Activated B cell treated with CpG ODN at 0.5 μM for 24 hours (primary cell): ENCODE measurements around the gene P2RX1. TPM values are rescaled to one million over a fixed set of nuclear protein-coding genes. Genes with fewer than 3 reads are reported as not detected.

Experiments
- ATAC-seq: fragments of 200-7000 bp; cut with Tn5 transposase; one replicate; pipeline ENCODE4 v1.10.0; 2021; ENCODE audit warnings: low read depth, mild to moderate bottlenecking, moderate library complexity
- CTCF ChIA-PET: fragments of 350-600 bp; sonication (Branson Sonifier 250); formaldehyde crosslinking; loops from one replicate; lab custom pipeline; 2021; ENCODE audit warnings: antibody characterized with exemption; lab: Charles Lee
- POLR2A ChIA-PET: fragments of 350-600 bp; sonication (Branson Sonifier 250); formaldehyde crosslinking; loops from one replicate; lab custom pipeline; 2021; ENCODE audit warnings: antibody characterized with exemption; lab: Charles Lee
- DNase-seq: peaks from one replicate; pipeline ENCODE4 v3.0.0; 2022
- H3K27ac Mint-ChIP-seq: one replicate; pipeline ENCODE4 v1.8.0; 2020; ENCODE audit warnings: mixed read lengths
- H3K27me3 Mint-ChIP-seq: one replicate; pipeline ENCODE4 v1.8.0; 2021; ENCODE audit warnings: mixed read lengths
- H3K36me3 Mint-ChIP-seq: one replicate; pipeline ENCODE4 v1.8.0; 2021; ENCODE audit warnings: low read depth, mixed read lengths
- H3K4me1 Mint-ChIP-seq: one replicate; pipeline ENCODE4 v1.8.0; 2021; ENCODE audit warnings: mixed read lengths
- H3K4me3 Mint-ChIP-seq: one replicate; pipeline ENCODE4 v1.8.0; 2020; ENCODE audit warnings: mild to moderate bottlenecking, mixed read lengths
- H3K9me3 Mint-ChIP-seq: one replicate; pipeline ENCODE4 v1.8.0; 2020; ENCODE audit warnings: mixed read lengths
- CTCF ChIP-seq: fragments of 200-600 bp; IDR thresholded peaks from one replicate; pipeline ENCODE4 v1.8.0; 2022; ENCODE audit warnings: antibody characterized with exemption, mild to moderate bottlenecking
- intact Hi-C: fragments of 100-400 bp; cut with micrococcal nuclease; formaldehyde crosslinking; loops from one replicate; pipeline ENCODE4 v1.15.1; 2024
- total RNA-seq: library from RNA; stranded (reverse); gene quantifications from 2 replicates; pipeline ENCODE4 v1.2.3, GENCODE V29; 2022

Gene P2RX1
- total RNA-seq, 1 donor from 2014 or later, result 26.0 TPM

GRCh38 chr17:3900646-3901045 lies 15.6 kb downstream of the P2RX1 start:
- intact Hi-C loops, result no loop called here
- ATAC-seq (no peak), DNase-seq (no peak)
- no peaks in the 10 kb centered on the region for H3K9me3 Mint-ChIP-seq
- ChIA-PET POLR2A (interaction anchor here (1.7 kb wide), 1 partner anchor 13 kb away, joined by 10 read pairs; no protein-coding TSS in a partner anchor), CTCF (no interaction called here)
- no peak for TF ChIP-seq CTCF
- H3K4me1 Mint-ChIP-seq, result peaks cover 19% of the 10 kb centered on the region
- H3K4me3 Mint-ChIP-seq, result no peak overlapping the region
- no peak overlapping the region for H3K27ac Mint-ChIP-seq
- H3K27me3 Mint-ChIP-seq, result no peaks in the 10 kb centered on the region
- H3K36me3 Mint-ChIP-seq, result no peaks in the 10 kb centered on the region

- H3K4me1 Mint-ChIP-seq, result peaks cover 13% of the 10 kb centered on the region
- ChIA-PET CTCF (no interaction called here), POLR2A (interaction anchor here (1.4 to 2.0 kb wide), 2 partner anchors 13 to 68 kb away, joined by 3 to 8 read pairs; no protein-coding TSS in a partner anchor)
- no peak for TF ChIP-seq CTCF
- H3K4me3 Mint-ChIP-seq, result no peak overlapping the region
- no peaks in the 10 kb centered on the region for H3K36me3 Mint-ChIP-seq
- no peaks in the 10 kb centered on the region for H3K27me3 Mint-ChIP-seq
- ATAC-seq (no peak), DNase-seq (no peak)
- no peak overlapping the region for H3K27ac Mint-ChIP-seq
- no peaks in the 10 kb centered on the region for H3K9me3 Mint-ChIP-seq
- intact Hi-C loops, result no loop called here
Measured at GRCh38 chr17:3897731-3898130, 18.5 kb downstream of the P2RX1 start.

GRCh38 chr17:3896968-3897235 lies 19.4 kb downstream of the P2RX1 start:
- intact Hi-C loops, result no loop called here
- no peak overlapping the region for H3K4me3 Mint-ChIP-seq
- POLR2A ChIA-PET, result interaction anchor here (1.4 to 2.0 kb wide), 2 partner anchors 14 to 69 kb away, joined by 3 to 8 read pairs; no protein-coding TSS in a partner anchor
- peaks cover 16% of the 10 kb centered on the region for H3K4me1 Mint-ChIP-seq
- DNase-seq (no peak), ATAC-seq (no peak)
- CTCF ChIA-PET, result no interaction called here
- no peaks in the 10 kb centered on the region for H3K9me3 Mint-ChIP-seq
- no peaks in the 10 kb centered on the region for H3K36me3 Mint-ChIP-seq
- no peaks in the 10 kb centered on the region for H3K27me3 Mint-ChIP-seq
- no peak for TF ChIP-seq CTCF
- no peak overlapping the region for H3K27ac Mint-ChIP-seq

GRCh38 chr17:3896108-3896967 lies 19.9 kb downstream of the P2RX1 start:
- DNase-seq, result no peak
- POLR2A ChIA-PET, result interaction anchor here (1.4 to 2.0 kb wide), 2 partner anchors 15 to 69 kb away, joined by 3 to 8 read pairs; no protein-coding TSS in a partner anchor

More at GRCh38 chr17:3896108-3896967, 19.9 kb downstream of the P2RX1 start:
- H3K27me3 Mint-ChIP-seq, result no peaks in the 10 kb centered on the region
- H3K4me1 Mint-ChIP-seq, result peaks cover 22% of the 10 kb centered on the region
- CTCF ChIA-PET, result no interaction called here
- ATAC-seq, result no peak
- intact Hi-C loops, result no loop called here
- no peaks in the 10 kb centered on the region for H3K9me3 Mint-ChIP-seq
- TF ChIP-seq CTCF, result no peak
- no peak overlapping the region for H3K27ac Mint-ChIP-seq
- no peaks in the 10 kb centered on the region for H3K36me3 Mint-ChIP-seq
- no peak overlapping the region for H3K4me3 Mint-ChIP-seq
